ENCODE measurements around the gene STMP1.
A peak's percentile ranks its signal among the peaks of the same experiment; 100 is the strongest.
"Not testable (repeated sequence)": the region's sequence is repeated elsewhere in the genome, so short reads cannot be mapped to it uniquely, and the experiment has no call there.

The STMP1 gene

DNA sequence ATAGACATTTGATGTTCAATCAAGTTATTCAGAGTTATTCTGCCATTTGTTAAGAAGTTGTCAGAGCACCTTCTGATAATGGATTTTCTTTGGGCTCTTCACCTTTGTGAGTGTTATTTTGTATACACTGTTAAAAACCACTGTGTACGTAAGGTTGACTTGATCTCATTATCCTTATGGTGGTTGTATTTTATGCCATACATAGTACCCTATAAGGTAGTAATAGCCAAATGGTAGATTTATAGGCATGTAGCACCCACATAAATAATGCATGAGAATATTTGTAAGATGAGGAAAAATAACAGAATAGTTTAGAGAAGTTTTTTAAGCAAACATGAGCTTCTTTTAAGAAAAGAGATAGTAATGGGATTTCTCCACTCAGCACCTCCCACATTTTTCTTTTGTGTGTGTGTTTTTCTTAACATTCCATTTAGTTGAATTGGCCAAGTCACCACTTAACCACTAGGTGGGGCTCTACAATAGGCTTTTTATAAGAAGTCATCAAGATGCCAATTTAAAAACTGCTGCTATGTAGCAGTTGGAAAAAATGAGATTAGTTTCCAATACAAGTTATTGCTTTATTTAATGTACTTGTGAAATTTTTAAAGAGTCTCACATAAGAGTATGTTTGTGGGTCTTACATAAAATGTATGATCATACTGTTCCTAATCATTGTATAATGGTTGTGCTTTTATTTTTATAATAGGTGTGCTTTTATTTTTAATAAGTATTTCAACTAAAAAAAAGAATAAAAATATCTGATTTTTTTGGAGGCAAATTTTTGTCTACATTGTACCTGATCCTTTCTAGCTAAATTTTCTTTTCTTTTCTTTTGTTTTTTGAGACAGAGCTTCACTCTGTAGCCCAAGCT lies 41.1 kb upstream of the STMP1 start:
- peak; percentile 34 for DNase-seq
- H3K9me3 ChIP-seq (ENCODE audit: severe bottlenecking), result no peaks in the 10 kb centered on the region
- no peaks in the 10 kb centered on the region for H3K27me3 ChIP-seq (ENCODE audit: insufficient read depth, low read depth, severe bottlenecking)
- TF ChIP-seq, protein P1, sequence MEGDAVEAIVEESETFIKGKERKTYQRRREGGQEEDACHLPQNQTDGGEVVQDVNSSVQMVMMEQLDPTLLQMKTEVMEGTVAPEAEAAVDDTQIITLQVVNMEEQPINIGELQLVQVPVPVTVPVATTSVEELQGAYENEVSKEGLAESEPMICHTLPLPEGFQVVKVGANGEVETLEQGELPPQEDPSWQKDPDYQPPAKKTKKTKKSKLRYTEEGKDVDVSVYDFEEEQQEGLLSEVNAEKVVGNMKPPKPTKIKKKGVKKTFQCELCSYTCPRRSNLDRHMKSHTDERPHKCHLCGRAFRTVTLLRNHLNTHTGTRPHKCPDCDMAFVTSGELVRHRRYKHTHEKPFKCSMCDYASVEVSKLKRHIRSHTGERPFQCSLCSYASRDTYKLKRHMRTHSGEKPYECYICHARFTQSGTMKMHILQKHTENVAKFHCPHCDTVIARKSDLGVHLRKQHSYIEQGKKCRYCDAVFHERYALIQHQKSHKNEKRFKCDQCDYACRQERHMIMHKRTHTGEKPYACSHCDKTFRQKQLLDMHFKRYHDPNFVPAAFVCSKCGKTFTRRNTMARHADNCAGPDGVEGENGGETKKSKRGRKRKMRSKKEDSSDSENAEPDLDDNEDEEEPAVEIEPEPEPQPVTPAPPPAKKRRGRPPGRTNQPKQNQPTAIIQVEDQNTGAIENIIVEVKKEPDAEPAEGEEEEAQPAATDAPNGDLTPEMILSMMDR (IDR thresholded peaks at IDR 0.05; ENCODE audit: low read depth, low read length), result peak; percentile 54
- no peak overlapping the region for H3K27ac ChIP-seq
- peaks cover 80% of the 10 kb centered on the region for H3K36me3 ChIP-seq
- H3K4me3 ChIP-seq (ENCODE audit: low read depth, low read length), result no peak overlapping the region

DNA sequence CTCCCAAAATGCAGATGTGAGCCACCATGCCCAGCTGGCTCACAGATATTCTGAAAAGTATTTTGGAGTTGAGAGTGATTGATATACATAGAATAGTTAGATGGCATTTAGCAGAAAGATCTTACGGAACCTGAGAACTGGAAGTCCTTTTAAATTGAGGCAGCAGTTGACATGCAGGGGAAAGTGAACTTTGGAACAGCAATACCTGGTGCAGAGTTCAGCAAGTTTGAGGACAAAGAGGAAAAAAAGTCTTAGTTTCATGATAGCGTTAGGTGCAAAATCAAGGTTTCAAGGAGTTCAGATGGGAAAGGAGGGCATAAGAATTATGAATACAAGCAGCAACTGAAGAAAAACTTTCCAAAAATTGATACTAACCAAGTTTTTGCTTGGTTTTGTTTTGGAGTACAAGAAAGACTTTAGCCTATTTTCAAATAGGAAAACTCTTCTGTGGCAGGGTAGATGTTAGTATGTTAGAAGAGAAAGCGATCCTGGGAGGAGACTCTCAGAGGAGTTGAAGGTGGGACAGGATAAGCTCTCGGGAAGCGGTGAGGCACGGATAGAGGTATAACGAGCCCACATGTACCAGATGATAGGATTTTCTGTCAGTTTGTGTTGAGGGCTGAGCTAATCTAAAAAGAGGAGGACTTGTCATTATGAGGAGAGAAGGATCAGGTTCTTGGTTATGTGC lies 28.0 kb upstream of the STMP1 start:
- Histone ChIP-seq H3K4me3 (ENCODE audit: low read depth, low read length) (no peak overlapping the region), H3K27ac (no peak overlapping the region), H3K36me3 (peaks cover 72% of the 10 kb centered on the region), H3K9me3 (ENCODE audit: severe bottlenecking) (no peaks in the 10 kb centered on the region), H3K27me3 (ENCODE audit: insufficient read depth, low read depth, severe bottlenecking) (no peaks in the 10 kb centered on the region)
- TF ChIP-seq, protein P1 (IDR thresholded peaks at IDR 0.05; ENCODE audit: low read depth, low read length), result no peak
- no peak for DNase-seq

DNA sequence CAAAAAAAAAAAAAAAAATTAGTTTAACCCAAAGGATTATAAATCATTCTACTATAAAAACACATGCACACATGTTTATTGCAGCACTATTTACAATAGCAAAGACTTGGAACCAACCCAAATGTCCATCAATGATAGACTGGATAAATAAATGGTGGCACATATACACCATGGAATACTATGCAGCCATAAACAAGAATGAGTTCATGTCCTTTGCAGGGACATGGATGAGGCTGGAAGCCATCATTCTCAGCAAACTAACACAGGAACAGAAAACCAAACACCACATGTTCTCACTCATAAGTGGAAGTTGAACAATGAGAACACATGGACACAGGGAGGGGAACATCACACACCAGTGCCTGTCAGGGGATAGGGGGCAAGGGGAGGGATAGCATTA lies 22.6 kb upstream of the STMP1 start:
- not testable (repeated sequence) for DNase-seq; H3K9me3 ChIP-seq (ENCODE audit: severe bottlenecking); H3K4me3 ChIP-seq (ENCODE audit: low read depth, low read length); H3K27ac ChIP-seq; H3K27me3 ChIP-seq (ENCODE audit: insufficient read depth, low read depth, severe bottlenecking)
- H3K36me3 ChIP-seq, result peaks cover 76% of the 10 kb centered on the region

- no peak overlapping the region for H3K27ac ChIP-seq
- H3K4me3 ChIP-seq (ENCODE audit: low read depth, low read length), result no peak overlapping the region
- H3K9me3 ChIP-seq (ENCODE audit: severe bottlenecking), result no peaks in the 10 kb centered on the region
- TF ChIP-seq, protein P1 (IDR thresholded peaks at IDR 0.05; ENCODE audit: low read depth, low read length), result no peak
- H3K36me3 ChIP-seq, result peaks cover 80% of the 10 kb centered on the region
- no peaks in the 10 kb centered on the region for H3K27me3 ChIP-seq (ENCODE audit: insufficient read depth, low read depth, severe bottlenecking)
- DNase-seq, result no peak
Measured at GRCh38 chr7:135644154-135644553, 18.2 kb upstream of the STMP1 start.

- no peak for DNase-seq
- H3K27ac ChIP-seq, result peak overlapping the region; percentile 18; the same call in 1 of the 2 replicates
- H3K9me3 ChIP-seq (ENCODE audit: severe bottlenecking), result no peaks in the 10 kb centered on the region
- H3K4me3 ChIP-seq (ENCODE audit: low read depth, low read length), result no peak overlapping the region
- H3K27me3 ChIP-seq (ENCODE audit: insufficient read depth, low read depth, severe bottlenecking), result no peaks in the 10 kb centered on the region
- H3K36me3 ChIP-seq, result peaks cover 79% of the 10 kb centered on the region
- TF ChIP-seq, protein P1 (IDR thresholded peaks at IDR 0.05; ENCODE audit: low read depth, low read length), result no peak
Measured at GRCh38 chr7:135644729-135645128, 17.6 kb upstream of the STMP1 start.

DNA sequence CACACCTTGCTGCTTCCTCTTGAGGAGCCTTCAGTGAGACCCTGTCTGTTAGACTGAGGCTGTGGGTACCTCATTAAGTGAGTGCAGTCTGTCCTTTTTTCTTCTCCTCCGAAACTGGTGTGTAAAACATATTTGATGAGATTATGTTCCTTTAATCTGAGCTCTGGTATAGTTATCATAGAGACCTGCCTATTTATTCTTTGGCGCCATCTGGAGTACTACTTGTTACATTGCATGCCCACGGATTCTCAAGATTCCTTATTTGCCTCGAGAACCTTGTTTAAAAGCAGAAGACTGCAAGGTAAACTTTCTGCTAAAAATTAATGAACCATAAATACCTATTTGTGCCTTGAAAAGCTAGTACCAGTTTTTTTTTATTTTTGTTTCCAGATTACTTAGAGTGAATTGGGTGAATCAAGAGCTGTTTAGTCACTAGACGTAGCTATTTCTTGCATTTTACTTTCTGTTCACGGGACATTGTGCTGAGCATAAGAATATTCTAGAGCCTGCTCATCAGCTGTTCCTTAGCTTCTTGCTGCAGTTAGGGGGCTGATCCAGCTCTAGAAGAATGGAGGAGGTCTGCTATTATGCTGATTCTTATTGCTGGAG lies 16.9 kb upstream of the STMP1 start:
- Histone ChIP-seq H3K36me3 (peaks cover 73% of the 10 kb centered on the region), H3K27ac (peak overlapping the region; percentile 18; the same call in 1 of the 2 replicates), H3K4me3 (ENCODE audit: low read depth, low read length) (no peak overlapping the region), H3K9me3 (ENCODE audit: severe bottlenecking) (no peaks in the 10 kb centered on the region), H3K27me3 (ENCODE audit: insufficient read depth, low read depth, severe bottlenecking) (no peaks in the 10 kb centered on the region)
- TF ChIP-seq, protein P1 (IDR thresholded peaks at IDR 0.05; ENCODE audit: low read depth, low read length), result peak; percentile 37; the same call in 1 of the 2 replicates
- DNase-seq, result no peak
